ENCODE data around the gene ZNF580.

Gene ZNF580

DNA sequence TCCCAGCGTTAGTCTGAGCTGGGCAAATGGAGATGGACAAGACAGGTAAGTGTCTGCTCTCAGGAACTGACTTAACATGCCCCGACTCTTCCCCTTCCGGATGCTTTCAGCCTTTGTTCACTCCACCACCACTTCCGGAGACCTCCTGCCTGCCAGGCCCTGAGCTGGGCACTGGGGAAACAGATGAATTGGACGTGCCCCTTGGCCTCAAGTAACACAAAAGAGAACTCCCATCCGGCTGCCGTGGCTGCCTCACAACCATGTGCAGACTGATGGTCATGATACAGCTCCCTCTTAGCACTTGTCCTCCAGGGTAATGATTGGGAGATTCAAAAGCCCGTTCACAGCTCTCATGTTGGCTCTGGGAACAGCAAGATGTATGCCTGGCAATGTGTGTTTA, 23.4 kb upstream of the ZNF580 start:
- in situ Hi-C loops (cut with HindIII; ENCODE audit: low sequenced_read_pairs) = loop anchor here (25.0 kb wide), 1 partner anchor 1155 kb away; the partner anchor contains the start of genes CDC42EP5 and LENG9
- no peak for TF ChIP-seq CTCF (IDR thresholded peaks at IDR 0.05; ENCODE audit: low read depth, low read length, missing control alignments)
- no peak for DNase-seq (ENCODE audit: low read depth)
- H3K4me3 ChIP-seq (ENCODE audit: low read depth, low read length) = no peak overlapping the region

- TF ChIP-seq CTCF (IDR thresholded peaks at IDR 0.05; ENCODE audit: low read depth, low read length, missing control alignments) = no peak
- H3K4me3 ChIP-seq (ENCODE audit: low read depth, low read length) = no peak overlapping the region
- no peak for DNase-seq (ENCODE audit: low read depth)
- in situ Hi-C loops (cut with HindIII; ENCODE audit: low sequenced_read_pairs) = loop anchor here (25.0 kb wide), 1 partner anchor 1156 kb away; the partner anchor contains the start of genes CDC42EP5 and LENG9
These were observed 22.4 kb upstream of the ZNF580 start for GRCh38 chr19:55618426-55618825.

GRCh38 chr19:55619286-55619685, 21.5 kb upstream of the ZNF580 start:
- DNase-seq (ENCODE audit: low read depth) = no peak
- in situ Hi-C loops (cut with HindIII; ENCODE audit: low sequenced_read_pairs) = loop anchor here (25.0 kb wide), 1 partner anchor 1157 kb away; the partner anchor contains the start of genes CDC42EP5 and LENG9
- TF ChIP-seq CTCF (IDR thresholded peaks at IDR 0.05; ENCODE audit: low read depth, low read length, missing control alignments) = no peak
- H3K4me3 ChIP-seq (ENCODE audit: low read depth, low read length) = no peak overlapping the region

- no peak for DNase-seq (ENCODE audit: low read depth)
- in situ Hi-C loops (cut with HindIII; ENCODE audit: low sequenced_read_pairs) = loop anchor here (5.0 to 25.0 kb wide), 2 partner anchors 108 to 1158 kb away; partner anchors contain the start of genes CDC42EP5 and LENG9
- no peak for TF ChIP-seq CTCF (IDR thresholded peaks at IDR 0.05; ENCODE audit: low read depth, low read length, missing control alignments)
- H3K4me3 ChIP-seq (ENCODE audit: low read depth, low read length) = no peak overlapping the region
These were observed 20.2 kb upstream of the ZNF580 start for GRCh38 chr19:55620410-55621204.

DNA sequence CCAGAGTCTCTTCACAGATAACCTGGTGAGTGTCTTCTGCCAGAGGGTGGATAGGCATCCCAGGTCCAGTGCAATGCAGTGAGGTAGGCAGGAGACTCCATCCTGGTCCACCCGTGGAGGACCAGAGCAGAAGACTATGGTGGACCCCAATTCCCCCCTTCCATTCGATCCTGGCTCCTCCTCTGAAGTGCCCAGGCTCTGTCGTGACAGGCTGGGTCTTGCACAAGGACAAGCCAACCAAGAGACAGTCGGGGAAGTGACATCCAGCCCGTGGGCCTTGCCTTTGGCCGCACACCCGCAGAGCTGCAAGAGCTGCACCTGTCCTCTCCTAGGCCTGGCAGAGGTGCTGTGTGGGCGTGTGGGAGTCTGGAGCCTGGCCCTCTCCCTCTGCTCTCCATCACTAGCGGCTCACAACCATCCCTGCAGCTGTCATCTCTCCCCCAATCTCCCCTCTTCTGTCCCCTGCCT, 19.6 kb upstream of the ZNF580 start:
- no peak overlapping the region for H3K4me3 ChIP-seq (ENCODE audit: low read depth, low read length)
- DNase-seq (ENCODE audit: low read depth) = no peak
- in situ Hi-C loops (cut with HindIII; ENCODE audit: low sequenced_read_pairs) = loop anchor here (5.0 to 25.0 kb wide), 2 partner anchors 109 to 1159 kb away; partner anchors contain the start of genes CDC42EP5 and LENG9
- TF ChIP-seq CTCF (IDR thresholded peaks at IDR 0.05; ENCODE audit: low read depth, low read length, missing control alignments) = no peak

- no peak for TF ChIP-seq CTCF (IDR thresholded peaks at IDR 0.05; ENCODE audit: low read depth, low read length, missing control alignments)
- in situ Hi-C loops (cut with HindIII; ENCODE audit: low sequenced_read_pairs) = loop anchor here (5.0 to 25.0 kb wide), 2 partner anchors 109 to 1159 kb away; partner anchors contain the start of genes CDC42EP5 and LENG9
- no peak for DNase-seq (ENCODE audit: low read depth)
These were observed 19.1 kb upstream of the ZNF580 start for GRCh38 chr19:55621673-55622231.

More at GRCh38 chr19:55621673-55622231, 19.1 kb upstream of the ZNF580 start:
- H3K4me3 ChIP-seq (ENCODE audit: low read depth, low read length) = no peak overlapping the region
